ENCODE measurements around the gene SRP72.
"Not testable (repeated sequence)": the region's sequence is repeated elsewhere in the genome, so short reads cannot be mapped to it uniquely, and the experiment has no call there.

Gene SRP72

GRCh38 chr4:56438766-56439165, 28.7 kb upstream of the SRP72 start:
- Histone ChIP-seq H3K9ac (ENCODE audit: low read depth, low read length) (peak overlapping the region; percentile 64; the same call in 1 of the 2 replicates), H3K4me1 (ENCODE audit: insufficient read depth, low read length) (peaks cover 11% of the 10 kb centered on the region; the same call in 1 of the 2 replicates), H3K9me3 (ENCODE audit: insufficient read depth, low read depth, low read length) (no peaks in the 10 kb centered on the region), H3K27ac (ENCODE audit: low read length) (no peak overlapping the region), H3K4me3 (ENCODE audit: low read length) (peak overlapping the region; percentile 99), H3K27me3 (ENCODE audit: insufficient read depth, low read length) (no peaks in the 10 kb centered on the region), H3K36me3 (ENCODE audit: insufficient read depth, low read depth, low read length) (peaks cover 48% of the 10 kb centered on the region)

- Histone ChIP-seq H3K9me3 (ENCODE audit: insufficient read depth, low read depth, low read length) (no peaks in the 10 kb centered on the region), H3K4me1 (ENCODE audit: insufficient read depth, low read length) (peaks cover 11% of the 10 kb centered on the region; the same call in 1 of the 2 replicates), H3K27ac (ENCODE audit: low read length) (no peak overlapping the region), H3K27me3 (ENCODE audit: insufficient read depth, low read length) (no peaks in the 10 kb centered on the region), H3K36me3 (ENCODE audit: insufficient read depth, low read depth, low read length) (peaks cover 71% of the 10 kb centered on the region), H3K4me3 (ENCODE audit: low read length) (peak overlapping the region; percentile 53; the same call in 1 of the 2 replicates), H3K9ac (ENCODE audit: low read depth, low read length) (peak overlapping the region; percentile 0; the same call in 1 of the 2 replicates)
Measured at GRCh38 chr4:56440983-56441382, 26.4 kb upstream of the SRP72 start.

GRCh38 chr4:56444719-56445118, 22.7 kb upstream of the SRP72 start:
- H3K9me3 ChIP-seq (ENCODE audit: insufficient read depth, low read depth, low read length): no peaks in the 10 kb centered on the region
- peaks cover 9% of the 10 kb centered on the region; the same call in 1 of the 2 replicates for H3K4me1 ChIP-seq (ENCODE audit: insufficient read depth, low read length)
- H3K9ac ChIP-seq (ENCODE audit: low read depth, low read length): no peak overlapping the region
- no peak overlapping the region for H3K27ac ChIP-seq (ENCODE audit: low read length)
- no peaks in the 10 kb centered on the region for H3K27me3 ChIP-seq (ENCODE audit: insufficient read depth, low read length)
- no peak overlapping the region for H3K4me3 ChIP-seq (ENCODE audit: low read length)
- H3K36me3 ChIP-seq (ENCODE audit: insufficient read depth, low read depth, low read length): peaks cover 100% of the 10 kb centered on the region

- Histone ChIP-seq H3K36me3 (ENCODE audit: insufficient read depth, low read depth, low read length) (peaks cover 100% of the 10 kb centered on the region), H3K4me3 (ENCODE audit: low read length) (no peak overlapping the region), H3K4me1 (ENCODE audit: insufficient read depth, low read length) (no peaks in the 10 kb centered on the region), H3K27ac (ENCODE audit: low read length) (no peak overlapping the region), H3K9ac (ENCODE audit: low read depth, low read length) (no peak overlapping the region), H3K9me3 (ENCODE audit: insufficient read depth, low read depth, low read length) (no peaks in the 10 kb centered on the region), H3K27me3 (ENCODE audit: insufficient read depth, low read length) (no peaks in the 10 kb centered on the region)
Measured at GRCh38 chr4:56445699-56446098, 21.7 kb upstream of the SRP72 start.

- Histone ChIP-seq H3K36me3 (ENCODE audit: insufficient read depth, low read depth, low read length) (peaks cover 100% of the 10 kb centered on the region), H3K27ac (ENCODE audit: low read length) (no peak overlapping the region), H3K9ac (ENCODE audit: low read depth, low read length) (no peak overlapping the region), H3K9me3 (ENCODE audit: insufficient read depth, low read depth, low read length) (no peaks in the 10 kb centered on the region), H3K4me1 (ENCODE audit: insufficient read depth, low read length) (no peaks in the 10 kb centered on the region), H3K27me3 (ENCODE audit: insufficient read depth, low read length) (no peaks in the 10 kb centered on the region), H3K4me3 (ENCODE audit: low read length) (no peak overlapping the region)
Measured at GRCh38 chr4:56448301-56448700, 19.1 kb upstream of the SRP72 start.

- not testable (repeated sequence) for H3K27ac ChIP-seq (ENCODE audit: low read length); H3K4me3 ChIP-seq (ENCODE audit: low read length); H3K27me3 ChIP-seq (ENCODE audit: insufficient read depth, low read length); H3K9me3 ChIP-seq (ENCODE audit: insufficient read depth, low read depth, low read length); H3K9ac ChIP-seq (ENCODE audit: low read depth, low read length); H3K4me1 ChIP-seq (ENCODE audit: insufficient read depth, low read length)
- H3K36me3 ChIP-seq (ENCODE audit: insufficient read depth, low read depth, low read length): peaks cover 100% of the 10 kb centered on the region
Measured at GRCh38 chr4:56449475-56449874, 17.9 kb upstream of the SRP72 start.

- Histone ChIP-seq H3K9me3 (ENCODE audit: insufficient read depth, low read depth, low read length) (no peaks in the 10 kb centered on the region), H3K27me3 (ENCODE audit: insufficient read depth, low read length) (no peaks in the 10 kb centered on the region), H3K27ac (ENCODE audit: low read length) (no peak overlapping the region), H3K9ac (ENCODE audit: low read depth, low read length) (no peak overlapping the region), H3K4me1 (ENCODE audit: insufficient read depth, low read length) (no peaks in the 10 kb centered on the region), H3K4me3 (ENCODE audit: low read length) (no peak overlapping the region), H3K36me3 (ENCODE audit: insufficient read depth, low read depth, low read length) (peaks cover 100% of the 10 kb centered on the region)
Measured at GRCh38 chr4:56450342-56450741, 17.1 kb upstream of the SRP72 start.

GRCh38 chr4:56460085-56460484, 7.3 kb upstream of the SRP72 start:
- Histone ChIP-seq H3K9me3 (ENCODE audit: insufficient read depth, low read depth, low read length) (no peaks in the 10 kb centered on the region), H3K4me1 (ENCODE audit: insufficient read depth, low read length) (no peaks in the 10 kb centered on the region), H3K27me3 (ENCODE audit: insufficient read depth, low read length) (no peaks in the 10 kb centered on the region), H3K36me3 (ENCODE audit: insufficient read depth, low read depth, low read length) (peaks cover 76% of the 10 kb centered on the region), H3K27ac (ENCODE audit: low read length) (no peak overlapping the region), H3K9ac (ENCODE audit: low read depth, low read length) (no peak overlapping the region), H3K4me3 (ENCODE audit: low read length) (no peak overlapping the region)

- Histone ChIP-seq H3K4me3 (ENCODE audit: low read length) (no peak overlapping the region), H3K9ac (ENCODE audit: low read depth, low read length) (no peak overlapping the region), H3K27ac (ENCODE audit: low read length) (no peak overlapping the region), H3K4me1 (ENCODE audit: insufficient read depth, low read length) (no peaks in the 10 kb centered on the region), H3K9me3 (ENCODE audit: insufficient read depth, low read depth, low read length) (no peaks in the 10 kb centered on the region), H3K27me3 (ENCODE audit: insufficient read depth, low read length) (no peaks in the 10 kb centered on the region), H3K36me3 (ENCODE audit: insufficient read depth, low read depth, low read length) (peaks cover 55% of the 10 kb centered on the region)
Measured at GRCh38 chr4:56462157-56462556, 5.3 kb upstream of the SRP72 start.

- Histone ChIP-seq H3K4me3 (ENCODE audit: low read length) (no peak overlapping the region), H3K36me3 (ENCODE audit: insufficient read depth, low read depth, low read length) (peaks cover 40% of the 10 kb centered on the region), H3K4me1 (ENCODE audit: insufficient read depth, low read length) (peaks cover 3% of the 10 kb centered on the region; the same call in 1 of the 2 replicates), H3K9me3 (ENCODE audit: insufficient read depth, low read depth, low read length) (no peaks in the 10 kb centered on the region), H3K9ac (ENCODE audit: low read depth, low read length) (no peak overlapping the region), H3K27me3 (ENCODE audit: insufficient read depth, low read length) (no peaks in the 10 kb centered on the region), H3K27ac (ENCODE audit: low read length) (no peak overlapping the region)
Measured at GRCh38 chr4:56463711-56464110, 3.7 kb upstream of the SRP72 start.

- no peak overlapping the region for H3K9ac ChIP-seq (ENCODE audit: low read depth, low read length)
- no peaks in the 10 kb centered on the region for H3K9me3 ChIP-seq (ENCODE audit: insufficient read depth, low read depth, low read length)
- peaks cover 35% of the 10 kb centered on the region for H3K36me3 ChIP-seq (ENCODE audit: insufficient read depth, low read depth, low read length)
- H3K4me1 ChIP-seq (ENCODE audit: insufficient read depth, low read length): peaks cover 6% of the 10 kb centered on the region; the same call in 1 of the 2 replicates
- no peaks in the 10 kb centered on the region for H3K27me3 ChIP-seq (ENCODE audit: insufficient read depth, low read length)
- no peak overlapping the region for H3K27ac ChIP-seq (ENCODE audit: low read length)
- H3K4me3 ChIP-seq (ENCODE audit: low read length): no peak overlapping the region
Measured at GRCh38 chr4:56464581-56464980, 2.8 kb upstream of the SRP72 start.

- Histone ChIP-seq H3K4me1 (ENCODE audit: insufficient read depth, low read length) (peaks cover 6% of the 10 kb centered on the region; the same call in 1 of the 2 replicates), H3K9me3 (ENCODE audit: insufficient read depth, low read depth, low read length) (no peaks in the 10 kb centered on the region), H3K9ac (ENCODE audit: low read depth, low read length) (no peak overlapping the region), H3K4me3 (ENCODE audit: low read length) (peak overlapping the region; percentile 92), H3K36me3 (ENCODE audit: insufficient read depth, low read depth, low read length) (peaks cover 34% of the 10 kb centered on the region), H3K27me3 (ENCODE audit: insufficient read depth, low read length) (no peaks in the 10 kb centered on the region), H3K27ac (ENCODE audit: low read length) (no peak overlapping the region)
Measured at GRCh38 chr4:56465599-56466295, 1.7 kb upstream of the SRP72 start.
